ENCODE results near the gene SLC15A5.

DNA sequence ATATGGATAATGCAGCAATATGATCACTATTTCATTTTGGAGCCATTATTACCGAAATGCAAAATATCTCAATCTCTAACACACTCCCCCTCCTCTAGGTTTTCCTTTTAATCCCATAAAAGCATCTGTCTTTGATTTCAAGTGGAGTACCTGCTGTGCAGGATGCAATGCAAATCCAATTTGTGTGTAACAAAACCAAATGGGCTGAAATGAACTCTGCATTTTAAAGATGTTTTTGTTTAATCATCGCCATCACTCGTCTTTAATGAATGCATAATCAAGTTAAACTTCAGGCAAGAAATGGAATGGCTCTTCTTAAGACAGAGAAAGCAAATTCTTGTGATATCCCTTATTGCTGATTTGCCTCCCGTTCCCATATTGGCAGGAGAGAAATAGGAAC, 114.3 kb downstream of the SLC15A5 start:
- TF ChIP-seq, protein P1, sequence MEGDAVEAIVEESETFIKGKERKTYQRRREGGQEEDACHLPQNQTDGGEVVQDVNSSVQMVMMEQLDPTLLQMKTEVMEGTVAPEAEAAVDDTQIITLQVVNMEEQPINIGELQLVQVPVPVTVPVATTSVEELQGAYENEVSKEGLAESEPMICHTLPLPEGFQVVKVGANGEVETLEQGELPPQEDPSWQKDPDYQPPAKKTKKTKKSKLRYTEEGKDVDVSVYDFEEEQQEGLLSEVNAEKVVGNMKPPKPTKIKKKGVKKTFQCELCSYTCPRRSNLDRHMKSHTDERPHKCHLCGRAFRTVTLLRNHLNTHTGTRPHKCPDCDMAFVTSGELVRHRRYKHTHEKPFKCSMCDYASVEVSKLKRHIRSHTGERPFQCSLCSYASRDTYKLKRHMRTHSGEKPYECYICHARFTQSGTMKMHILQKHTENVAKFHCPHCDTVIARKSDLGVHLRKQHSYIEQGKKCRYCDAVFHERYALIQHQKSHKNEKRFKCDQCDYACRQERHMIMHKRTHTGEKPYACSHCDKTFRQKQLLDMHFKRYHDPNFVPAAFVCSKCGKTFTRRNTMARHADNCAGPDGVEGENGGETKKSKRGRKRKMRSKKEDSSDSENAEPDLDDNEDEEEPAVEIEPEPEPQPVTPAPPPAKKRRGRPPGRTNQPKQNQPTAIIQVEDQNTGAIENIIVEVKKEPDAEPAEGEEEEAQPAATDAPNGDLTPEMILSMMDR (IDR thresholded peaks at IDR 0.05), result no peak
- TF ChIP-seq POLR2AphosphoS5 (IDR thresholded peaks at IDR 0.05) (no peak), EP300 (IDR thresholded peaks at IDR 0.05) (no peak)

All from suprapubic skin (tissue), 4 donors.